ENCODE results near the gene RNF225. TPM values are rescaled to one million over a fixed set of nuclear protein-coding genes. Genes with fewer than 3 reads are reported as not detected.

RNF225 gene
- total and polyA plus RNA-seq, 2 of the 13 experiments (the other 11 are each of a cell fraction or from before 2014, with no cell fraction given) = not detected

GRCh38 chr19:58386576-58387337 lies 8.7 kb upstream of the RNF225 start, which contains the start of gene RPS5 (continued):
- TF ChIP-seq SCMH1 (CRISPR knock-in tag; IDR thresholded peaks at IDR 0.05; ENCODE audit: borderline replicate concordance) (no peak), CREBL2 (CRISPR knock-in tag; IDR thresholded peaks at IDR 0.05; ENCODE audit: borderline replicate concordance) (peak; percentile 53; the same call in 1 of the 2 replicates), HBP1 (CRISPR knock-in tag; IDR thresholded peaks at IDR 0.05; ENCODE audit: low read depth) (peak; percentile 77; the same call in 1 of the 2 replicates), ZNF652 (CRISPR knock-in tag; IDR thresholded peaks at IDR 0.05; ENCODE audit: borderline replicate concordance, low read depth) (no peak; the same call in 1 of the 2 replicates), ISX (CRISPR knock-in tag; conservative IDR thresholded peaks at IDR 0.05) (0 out of 2 replicates have a peak, but pooled peaks have one; percentile 75), GPN1 (CRISPR knock-in tag; IDR thresholded peaks at IDR 0.05; ENCODE audit: borderline replicate concordance) (no peak), CREM (IDR thresholded peaks at IDR 0.05) (peak; percentile 97), CREM (CRISPR knock-in tag; IDR thresholded peaks at IDR 0.05) (0 out of 2 replicates have a peak, but pooled peaks have one; percentile 11), REPIN1 (CRISPR knock-in tag; IDR thresholded peaks at IDR 0.05; ENCODE audit: borderline replicate concordance, low read depth) (peak; percentile 67; the same call in 1 of the 2 replicates), REXO4 (CRISPR knock-in tag; IDR thresholded peaks at IDR 0.05; ENCODE audit: borderline replicate concordance) (peak; percentile 56; the same call in 1 of the 2 replicates), ZNF672 (CRISPR knock-in tag; IDR thresholded peaks at IDR 0.05) (no peak), BRD4 (CRISPR knock-in tag; IDR thresholded peaks at IDR 0.05) (peak; percentile 98), NFYB (CRISPR knock-in tag; IDR thresholded peaks at IDR 0.05) (peak; percentile 90), ZNF703 (CRISPR knock-in tag; IDR thresholded peaks at IDR 0.05; ENCODE audit: borderline replicate concordance) (no peak), ZZZ3 (CRISPR knock-in tag; IDR thresholded peaks at IDR 0.05; ENCODE audit: borderline replicate concordance) (peak; percentile 26), RBFOX2 (IDR thresholded peaks at IDR 0.05; ENCODE audit: low read depth, low read length) (peak; percentile 97), JUNB (CRISPR knock-in tag; IDR thresholded peaks at IDR 0.05; ENCODE audit: borderline replicate concordance) (no peak), IRX3 (CRISPR knock-in tag; IDR thresholded peaks at IDR 0.05; ENCODE audit: borderline replicate concordance, low read depth) (peak; percentile 75; the same call in 1 of the 2 replicates), MED13 (CRISPR knock-in tag; IDR thresholded peaks at IDR 0.05) (no peak; the same call in 1 of the 2 replicates), HNRNPUL1 (IDR thresholded peaks at IDR 0.05; ENCODE audit: low read depth, low read length) (no peak), BCL3 (CRISPR knock-in tag; IDR thresholded peaks at IDR 0.05) (no peak; the same call in 1 of the 2 replicates), ZNF281 (CRISPR knock-in tag; IDR thresholded peaks at IDR 0.05; ENCODE audit: borderline replicate concordance) (peak; percentile 99), ELF4 (CRISPR knock-in tag; IDR thresholded peaks at IDR 0.05; ENCODE audit: borderline replicate concordance) (0 out of 2 replicates have a peak, but pooled peaks have one; percentile 86), ZNF329 (CRISPR knock-in tag; IDR thresholded peaks at IDR 0.05; ENCODE audit: low read depth) (no peak)
